BLaER1 treated with 17β-estradiol and CSF1 and Interleukin-3, amounts not matched to agents 10 nM and 100 nM (cell line): ENCODE data around the gene C12orf43.
"Not testable (repeated sequence)": the region's sequence is repeated elsewhere in the genome, so short reads cannot be mapped to it uniquely, and the experiment has no call there.

Experiments used
- H3K27ac ChIP-seq, 11 experiments: shearing (Covaris generic); formaldehyde crosslinking; 2 replicates each; pipeline ENCODE4 v1.8.1; 2022
- H3K27me3 ChIP-seq, 11 experiments: shearing (Covaris generic); formaldehyde crosslinking; 2 replicates each; pipeline ENCODE4 v1.8.1; 2022
- H3K36me3 ChIP-seq, 11 experiments: shearing (Covaris generic); formaldehyde crosslinking; 2 replicates each; pipeline ENCODE4 v1.8.1; 2022
- H3K4me1 ChIP-seq, 10 experiments: shearing (Covaris generic); formaldehyde crosslinking; 2 replicates each; pipeline ENCODE4 v1.8.1; 2022
- H3K4me2 ChIP-seq, 11 experiments: shearing (Covaris generic); formaldehyde crosslinking; 2 replicates each; pipeline ENCODE4 v1.8.1; 2022
- H3K4me3 ChIP-seq, 10 experiments: shearing (Covaris generic); formaldehyde crosslinking; 2 replicates each; pipeline ENCODE4 v1.8.1; 2022
- H3K9ac ChIP-seq, 11 experiments: shearing (Covaris generic); formaldehyde crosslinking; 2 replicates each; pipeline ENCODE4 v1.8.1; 2022
- H3K9me3 ChIP-seq, 11 experiments: shearing (Covaris generic); formaldehyde crosslinking; replicated peaks in 1 of 11; 2 replicates each; pipeline ENCODE4 v1.8.1; 2022
- H4K20me1 ChIP-seq, 11 experiments: shearing (Covaris generic); formaldehyde crosslinking; 2 replicates each; pipeline ENCODE4 v1.8.1; 2022
- Cebpa-rat ChIP-seq, 11 experiments: shearing (Covaris generic); IDR thresholded peaks; 2 replicates each; pipeline ENCODE4 v1.8.1; 2022

The C12orf43 gene

GRCh38 chr12:121015825-121016766, at the start of gene C12orf43:
C12orf43 (minus strand) TSS chr12:121016487; CDS start chr12:121016474, 13 bp downstream.
- peak within 1 kb of the TSS; percentile 67 to 94 (median 87) for H3K4me3 ChIP-seq
- peaks cover 10 to 28% (median 20%) of the 10 kb centered on the region in 11 experiments for H3K36me3 ChIP-seq
- H3K27me3 ChIP-seq, result no peaks in the 10 kb centered on the region
- peak within 1 kb of the TSS; percentile 1 to 87 (median 79); a peak in 21 of 22 replicates for H3K27ac ChIP-seq
- no peaks in the 10 kb centered on the region for H3K9me3 ChIP-seq
- peaks cover 0 to 8% (median 0%) of the 10 kb centered on the region in 11 experiments; a peak in 1 of 22 replicates for H4K20me1 ChIP-seq
- H3K9ac ChIP-seq, result peak within 1 kb of the TSS; percentile 69 to 91 (median 84)
- peak within 1 kb of the TSS; percentile 92 to 98 (median 94) for H3K4me2 ChIP-seq
- no peak for TF ChIP-seq Cebpa-rat (IDR thresholded peaks at IDR 0.05)
- H3K4me1 ChIP-seq, result peaks cover 12 to 14% (median 13%) of the 10 kb centered on the region in 10 experiments

GRCh38 chr12:121065345-121065744, 49.1 kb upstream of the C12orf43 start:
- Histone ChIP-seq H3K4me3 (no peak overlapping the region), H3K9me3 (no peaks in the 10 kb centered on the region), H4K20me1 (no peaks in the 10 kb centered on the region), H3K9ac (no peak overlapping the region), H3K27me3 (no peaks in the 10 kb centered on the region), H3K36me3 (no peaks in the 10 kb centered on the region), H3K4me1 (peaks cover 0 to 11% (median 7%) of the 10 kb centered on the region in 10 experiments; a peak in 14 of 20 replicates), H3K27ac (no peak overlapping the region), H3K4me2 (0 out of 22 replicates have a peak overlapping the region, but pooled peaks of 2 of the 11 experiments have one; percentile 6 to 14)
- TF ChIP-seq Cebpa-rat (IDR thresholded peaks at IDR 0.05), result no peak

GRCh38 chr12:121064586-121064985, 48.3 kb upstream of the C12orf43 start:
- not testable (repeated sequence) for H3K4me3 ChIP-seq, H3K9ac ChIP-seq, H4K20me1 ChIP-seq, H3K4me2 ChIP-seq, H3K27ac ChIP-seq, H3K36me3 ChIP-seq, H3K9me3 ChIP-seq, H3K27me3 ChIP-seq
- peaks cover 3 to 19% (median 13%) of the 10 kb centered on the region in 10 experiments; a peak in 19 of 20 replicates for H3K4me1 ChIP-seq

GRCh38 chr12:121064116-121064515, 47.8 kb upstream of the C12orf43 start:
- TF ChIP-seq Cebpa-rat (IDR thresholded peaks at IDR 0.05), result no peak
- Histone ChIP-seq H3K4me1 (peaks cover 6 to 22% (median 18%) of the 10 kb centered on the region in 10 experiments; a peak in 19 of 20 replicates), H3K9me3 (no peaks in the 10 kb centered on the region), H4K20me1 (no peaks in the 10 kb centered on the region), H3K27me3 (no peaks in the 10 kb centered on the region), H3K4me2 (no peak overlapping the region), H3K9ac (no peak overlapping the region), H3K36me3 (no peaks in the 10 kb centered on the region), H3K27ac (no peak overlapping the region), H3K4me3 (no peak overlapping the region)

GRCh38 chr12:121062391-121063045, 46.2 kb upstream of the C12orf43 start:
- Histone ChIP-seq H3K27ac (no peak overlapping the region), H3K36me3 (no peaks in the 10 kb centered on the region), H4K20me1 (no peaks in the 10 kb centered on the region), H3K4me2 (no peak overlapping the region), H3K4me1 (peaks cover 6 to 22% (median 18%) of the 10 kb centered on the region in 10 experiments; a peak in 19 of 20 replicates), H3K9me3 (no peaks in the 10 kb centered on the region), H3K4me3 (no peak overlapping the region), H3K27me3 (no peaks in the 10 kb centered on the region), H3K9ac (no peak overlapping the region)
- TF ChIP-seq Cebpa-rat (IDR thresholded peaks at IDR 0.05), result no peak

- no peaks in the 10 kb centered on the region for H3K36me3 ChIP-seq
- no peak overlapping the region for H3K4me3 ChIP-seq
- H3K9me3 ChIP-seq, result no peaks in the 10 kb centered on the region
- H3K4me2 ChIP-seq, result no peak overlapping the region
- no peaks in the 10 kb centered on the region for H3K27me3 ChIP-seq
- no peaks in the 10 kb centered on the region for H4K20me1 ChIP-seq
- TF ChIP-seq Cebpa-rat (IDR thresholded peaks at IDR 0.05), result no peak
- H3K27ac ChIP-seq, result no peak overlapping the region
- no peak overlapping the region for H3K9ac ChIP-seq
- H3K4me1 ChIP-seq, result peaks cover 6 to 22% (median 18%) of the 10 kb centered on the region in 10 experiments; a peak in 19 of 20 replicates
Measured at GRCh38 chr12:121061831-121062230, 45.5 kb upstream of the C12orf43 start.

GRCh38 chr12:121060149-121061001, 44.1 kb upstream of the C12orf43 start:
- H3K9ac ChIP-seq, result peak overlapping the region; percentile 78 to 89 (median 84)

More at GRCh38 chr12:121060149-121061001, 44.1 kb upstream of the C12orf43 start:
- TF ChIP-seq Cebpa-rat (IDR thresholded peaks at IDR 0.05), result no peak
- Histone ChIP-seq H3K4me1 (peaks cover 6 to 22% (median 18%) of the 10 kb centered on the region in 10 experiments; a peak in 19 of 20 replicates), H3K36me3 (no peaks in the 10 kb centered on the region), H3K4me2 (peak overlapping the region; percentile 76 to 99 (median 91)), H4K20me1 (no peaks in the 10 kb centered on the region), H3K27me3 (no peaks in the 10 kb centered on the region), H3K4me3 (peak overlapping the region; percentile 43 to 64 (median 54)), H3K27ac (peak overlapping the region; percentile 79 to 97 (median 92)), H3K9me3 (no peaks in the 10 kb centered on the region)
